BE2C (cell line): ENCODE measurements around the gene PFKL.

Experiments used
- DNase-seq: peaks from one replicate; pipeline ENCODE4 v3.0.0-alpha.2; 2020
- H3K27me3 ChIP-seq: fragments of 250-450 bp; sonication (Bioruptor Pico); 2 replicates; pipeline ENCODE4 v1.5.1; 2020; ENCODE audit warnings: mild to moderate bottlenecking
- H3K36me3 ChIP-seq: fragments of 250-450 bp; sonication (Bioruptor Pico); 2 replicates; pipeline ENCODE4 v1.5.1; 2020; ENCODE audit warnings: mild to moderate bottlenecking
- H3K4me1 ChIP-seq: fragments of 250-450 bp; sonication (Bioruptor Pico); 2 replicates; pipeline ENCODE4 v1.5.1; 2020
- H3K4me3 ChIP-seq: 2 replicates; pipeline ENCODE4 v1.5.1; 2011; ENCODE audit warnings: low read depth, low read length
- H3K9me3 ChIP-seq: fragments of 250-450 bp; sonication (Bioruptor Pico); 2 replicates; pipeline ENCODE4 v1.5.1; 2020
- CTCF ChIP-seq: IDR thresholded peaks from 2 replicates; pipeline ENCODE4 v1.5.1; 2012; ENCODE audit warnings: mild to moderate bottlenecking, low read depth, low read length

The PFKL gene

GRCh38 chr21:44354001-44354405 lies 54.1 kb downstream of the PFKL start:
- no peak overlapping the region for H3K4me3 ChIP-seq
- no peak for TF ChIP-seq CTCF
- H3K4me1 ChIP-seq = no peaks in the 10 kb centered on the region
- H3K9me3 ChIP-seq = no peaks in the 10 kb centered on the region
- no peak for DNase-seq
- no peaks in the 10 kb centered on the region for H3K36me3 ChIP-seq
- H3K27me3 ChIP-seq = peaks cover 37% of the 10 kb centered on the region

GRCh38 chr21:44354775-44355771 lies 55.2 kb downstream of the PFKL start:
- TF ChIP-seq CTCF = no peak
- peaks cover 37% of the 10 kb centered on the region for H3K27me3 ChIP-seq
- no peaks in the 10 kb centered on the region for H3K9me3 ChIP-seq
- H3K36me3 ChIP-seq = no peaks in the 10 kb centered on the region
- H3K4me1 ChIP-seq = no peaks in the 10 kb centered on the region
- H3K4me3 ChIP-seq = no peak overlapping the region
- no peak for DNase-seq

GRCh38 chr21:44356160-44356559 lies 56.3 kb downstream of the PFKL start:
- no peak for TF ChIP-seq CTCF
- Histone ChIP-seq H3K4me1 (no peaks in the 10 kb centered on the region), H3K27me3 (peaks cover 36% of the 10 kb centered on the region), H3K36me3 (no peaks in the 10 kb centered on the region), H3K9me3 (no peaks in the 10 kb centered on the region), H3K4me3 (no peak overlapping the region)
- no peak for DNase-seq

- Histone ChIP-seq H3K4me1 (no peaks in the 10 kb centered on the region), H3K36me3 (no peaks in the 10 kb centered on the region), H3K9me3 (no peaks in the 10 kb centered on the region), H3K4me3 (no peak overlapping the region), H3K27me3 (peaks cover 31% of the 10 kb centered on the region)
- no peak for TF ChIP-seq CTCF
- DNase-seq = no peak
Observed at GRCh38 chr21:44356636-44357035, 56.8 kb downstream of the PFKL start.

- Histone ChIP-seq H3K27me3 (peaks cover 27% of the 10 kb centered on the region), H3K9me3 (no peaks in the 10 kb centered on the region), H3K36me3 (no peaks in the 10 kb centered on the region), H3K4me1 (no peaks in the 10 kb centered on the region), H3K4me3 (no peak overlapping the region)
- DNase-seq = no peak
- TF ChIP-seq CTCF = no peak
Observed at GRCh38 chr21:44357064-44357837, 57.4 kb downstream of the PFKL start.
